HEK293 (cell line): ENCODE results near the gene FOXO3.

ENCODE experiments used
- GLI4 ChIP-seq: fragments of 450-650 bp; formaldehyde crosslinking; IDR thresholded peaks from 2 replicates; pipeline ENCODE4 v1.5.1; 2016; ENCODE audit warnings: missing biosample characterization, missing genetic modification characterization
- IKZF3 ChIP-seq: fragments of 450-650 bp; IDR thresholded peaks from 2 replicates; pipeline ENCODE4 v1.5.0; 2018; ENCODE audit warnings: missing biosample characterization, mild to moderate bottlenecking, missing genetic modification characterization, moderate library complexity
- KLF8 ChIP-seq: fragments of 450-650 bp; formaldehyde crosslinking; IDR thresholded peaks from 2 replicates; pipeline ENCODE4 v1.5.1; 2016; ENCODE audit warnings: missing biosample characterization, missing genetic modification characterization
- KLF9 ChIP-seq: fragments of 450-650 bp; formaldehyde crosslinking; IDR thresholded peaks from 2 replicates; pipeline ENCODE4 v1.5.1; 2016; ENCODE audit warnings: missing biosample characterization, missing genetic modification characterization, low read depth
- PRDM4 ChIP-seq: fragments of 450-650 bp; formaldehyde crosslinking; IDR thresholded peaks from 2 replicates; pipeline ENCODE4 v1.5.1; 2017; ENCODE audit warnings: missing biosample characterization, missing genetic modification characterization
- WT1 ChIP-seq: fragments of 450-650 bp; formaldehyde crosslinking; IDR thresholded peaks from 2 replicates; pipeline ENCODE4 v1.5.1; 2016; ENCODE audit warnings: missing biosample characterization, missing genetic modification characterization
- ZBTB26 ChIP-seq: fragments of 450-650 bp; formaldehyde crosslinking; optimal IDR thresholded peaks from 2 replicates; pipeline ENCODE3; 2016; ENCODE audit warnings: missing biosample characterization, mild to moderate bottlenecking, missing genetic modification characterization
- ZBTB48 ChIP-seq: fragments of 450-650 bp; formaldehyde crosslinking; IDR thresholded peaks from 2 replicates; pipeline ENCODE4 v1.5.1; 2016; ENCODE audit warnings: missing biosample characterization, missing genetic modification characterization
- ZNF174 ChIP-seq: fragments of 450-650 bp; formaldehyde crosslinking; IDR thresholded peaks from 2 replicates; pipeline ENCODE4 v1.5.0; 2017; ENCODE audit warnings: missing biosample characterization, mild to moderate bottlenecking, missing genetic modification characterization
- ZNF341 ChIP-seq: fragments of 450-650 bp; formaldehyde crosslinking; IDR thresholded peaks from 2 replicates; pipeline ENCODE4; 2016; ENCODE audit warnings: low read depth, missing biosample characterization, missing genetic modification characterization
- ZNF350 ChIP-seq: fragments of 450-650 bp; formaldehyde crosslinking; IDR thresholded peaks from 2 replicates; pipeline ENCODE4 v1.5.0; 2017; ENCODE audit warnings: missing biosample characterization, mild to moderate bottlenecking, missing genetic modification characterization
- ZNF501 ChIP-seq: fragments of 450-650 bp; formaldehyde crosslinking; IDR thresholded peaks from 2 replicates; pipeline ENCODE4 v1.5.1; 2016; ENCODE audit warnings: missing biosample characterization, missing genetic modification characterization
- ZNF514 ChIP-seq: fragments of 450-650 bp; formaldehyde crosslinking; IDR thresholded peaks from 2 replicates; pipeline ENCODE4 v1.5.1; 2016; ENCODE audit warnings: missing biosample characterization, missing genetic modification characterization
- ZNF518A ChIP-seq: fragments of 450-650 bp; formaldehyde crosslinking; conservative IDR thresholded peaks from 2 replicates; pipeline ENCODE4 v1.5.1; 2016; ENCODE audit warnings: low read depth, missing biosample characterization, missing genetic modification characterization
- ZNF624 ChIP-seq: fragments of 450-650 bp; formaldehyde crosslinking; IDR thresholded peaks from 2 replicates; pipeline ENCODE4 v1.5.1; 2017; ENCODE audit warnings: missing biosample characterization, missing genetic modification characterization
- ZNF747 ChIP-seq: fragments of 450-650 bp; formaldehyde crosslinking; IDR thresholded peaks from 2 replicates; pipeline ENCODE4 v1.5.1; 2016; ENCODE audit warnings: missing biosample characterization, missing genetic modification characterization
- ZSCAN23 ChIP-seq: fragments of 450-650 bp; formaldehyde crosslinking; IDR thresholded peaks from 2 replicates; pipeline ENCODE4 v1.5.1; 2016; ENCODE audit warnings: missing biosample characterization, missing genetic modification characterization
- TF ChIP-seq, protein P1 (sequence below): fragments of 450-650 bp; formaldehyde crosslinking; IDR thresholded peaks from 2 replicates; pipeline ENCODE4 v1.5.1; 2016; ENCODE audit warnings: missing biosample characterization, missing genetic modification characterization, low read depth
- TF ChIP-seq, protein P2 (sequence below): fragments of 450-650 bp; formaldehyde crosslinking; IDR thresholded peaks from 2 replicates; pipeline ENCODE4 v1.5.1; 2017; ENCODE audit warnings: missing biosample characterization, missing genetic modification characterization
- TF ChIP-seq, protein P3 (sequence below): fragments of 450-650 bp; formaldehyde crosslinking; conservative IDR thresholded peaks from 2 replicates; pipeline ENCODE4 v1.5.1; 2016; ENCODE audit warnings: low read depth, missing biosample characterization, missing genetic modification characterization
- TF ChIP-seq, protein P4 (sequence below): fragments of 450-650 bp; formaldehyde crosslinking; IDR thresholded peaks from 2 replicates; pipeline ENCODE4 v1.5.1; 2016; ENCODE audit warnings: missing biosample characterization, missing genetic modification characterization

FOXO3 gene

DNA sequence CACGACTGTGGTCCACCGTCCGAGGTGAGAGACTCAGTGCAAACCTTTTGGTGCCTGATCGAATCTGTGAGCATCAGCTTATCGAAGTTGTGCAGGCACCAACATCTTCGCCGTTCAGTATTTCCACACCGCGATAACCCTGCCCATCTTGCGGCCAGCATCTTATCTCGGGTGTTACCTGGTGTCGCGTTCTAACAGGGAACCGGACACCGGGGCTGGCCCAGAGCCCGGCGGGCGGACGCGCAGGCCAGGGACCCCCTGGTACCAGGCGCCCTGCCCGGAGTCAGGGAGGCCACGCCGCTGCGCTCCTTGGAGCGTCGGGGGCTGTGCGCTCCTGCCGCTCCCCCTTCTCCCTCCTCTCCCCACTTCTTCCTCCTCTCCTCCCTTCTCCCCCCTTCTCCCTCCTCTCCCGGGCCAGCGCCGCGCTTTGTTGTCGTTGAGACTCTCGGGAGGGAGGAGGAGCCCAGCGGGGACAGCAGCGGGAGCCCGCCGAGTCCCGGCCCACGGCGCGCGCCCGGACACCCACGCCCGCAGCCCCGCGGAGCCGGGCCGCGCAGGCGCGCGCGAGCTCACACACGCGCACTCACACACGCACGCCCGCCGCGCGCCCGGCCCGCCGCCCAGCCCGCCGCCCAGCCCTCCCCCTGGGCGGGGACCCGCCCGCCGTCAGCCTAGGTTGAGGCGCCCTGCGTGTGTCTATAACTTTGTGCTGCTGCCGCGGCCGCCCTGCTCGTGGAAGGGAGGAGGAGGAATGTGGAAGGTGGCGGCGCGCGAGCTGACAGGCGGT lies 1.4 kb upstream of the FOXO3 start (continued):
- TF ChIP-seq ZBTB26 (tag by site-specific recombination) (peak; percentile 78), IKZF3 (tag by site-specific recombination) (peak; percentile 93), ZNF514 (no peak), KLF8 (peak; percentile 50), ZBTB48 (tag by site-specific recombination) (peak; percentile 84), PRDM4 (tag by site-specific recombination) (peak; percentile 54), ZNF174 (no peak), WT1 (peak; percentile 90), ZNF518A (tag by site-specific recombination) (no peak), ZNF350 (tag by site-specific recombination) (no peak), ZNF747 (no peak), ZNF624 (tag by site-specific recombination) (no peak), ZSCAN23 (tag by site-specific recombination) (peak; percentile 35; the same call in 1 of the 2 replicates), KLF9 (tag by site-specific recombination) (peak; percentile 49; the same call in 1 of the 2 replicates), ZNF501 (tag by site-specific recombination) (peak; percentile 69; the same call in 1 of the 2 replicates), GLI4 (0 out of 2 replicates have a peak, but pooled peaks have one; percentile 31), ZNF341 (tag by site-specific recombination) (peak; percentile 90)
- TF ChIP-seq, protein P1, sequence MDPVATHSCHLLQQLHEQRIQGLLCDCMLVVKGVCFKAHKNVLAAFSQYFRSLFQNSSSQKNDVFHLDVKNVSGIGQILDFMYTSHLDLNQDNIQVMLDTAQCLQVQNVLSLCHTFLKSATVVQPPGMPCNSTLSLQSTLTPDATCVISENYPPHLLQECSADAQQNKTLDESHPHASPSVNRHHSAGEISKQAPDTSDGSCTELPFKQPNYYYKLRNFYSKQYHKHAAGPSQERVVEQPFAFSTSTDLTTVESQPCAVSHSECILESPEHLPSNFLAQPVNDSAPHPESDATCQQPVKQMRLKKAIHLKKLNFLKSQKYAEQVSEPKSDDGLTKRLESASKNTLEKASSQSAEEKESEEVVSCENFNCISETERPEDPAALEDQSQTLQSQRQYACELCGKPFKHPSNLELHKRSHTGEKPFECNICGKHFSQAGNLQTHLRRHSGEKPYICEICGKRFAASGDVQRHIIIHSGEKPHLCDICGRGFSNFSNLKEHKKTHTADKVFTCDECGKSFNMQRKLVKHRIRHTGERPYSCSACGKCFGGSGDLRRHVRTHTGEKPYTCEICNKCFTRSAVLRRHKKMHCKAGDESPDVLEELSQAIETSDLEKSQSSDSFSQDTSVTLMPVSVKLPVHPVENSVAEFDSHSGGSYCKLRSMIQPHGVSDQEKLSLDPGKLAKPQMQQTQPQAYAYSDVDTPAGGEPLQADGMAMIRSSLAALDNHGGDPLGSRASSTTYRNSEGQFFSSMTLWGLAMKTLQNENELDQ (tag by site-specific recombination): no peak
- TF ChIP-seq, protein P2, sequence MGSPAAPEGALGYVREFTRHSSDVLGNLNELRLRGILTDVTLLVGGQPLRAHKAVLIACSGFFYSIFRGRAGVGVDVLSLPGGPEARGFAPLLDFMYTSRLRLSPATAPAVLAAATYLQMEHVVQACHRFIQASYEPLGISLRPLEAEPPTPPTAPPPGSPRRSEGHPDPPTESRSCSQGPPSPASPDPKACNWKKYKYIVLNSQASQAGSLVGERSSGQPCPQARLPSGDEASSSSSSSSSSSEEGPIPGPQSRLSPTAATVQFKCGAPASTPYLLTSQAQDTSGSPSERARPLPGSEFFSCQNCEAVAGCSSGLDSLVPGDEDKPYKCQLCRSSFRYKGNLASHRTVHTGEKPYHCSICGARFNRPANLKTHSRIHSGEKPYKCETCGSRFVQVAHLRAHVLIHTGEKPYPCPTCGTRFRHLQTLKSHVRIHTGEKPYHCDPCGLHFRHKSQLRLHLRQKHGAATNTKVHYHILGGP (tag by site-specific recombination): no peak
- TF ChIP-seq, protein P3, sequence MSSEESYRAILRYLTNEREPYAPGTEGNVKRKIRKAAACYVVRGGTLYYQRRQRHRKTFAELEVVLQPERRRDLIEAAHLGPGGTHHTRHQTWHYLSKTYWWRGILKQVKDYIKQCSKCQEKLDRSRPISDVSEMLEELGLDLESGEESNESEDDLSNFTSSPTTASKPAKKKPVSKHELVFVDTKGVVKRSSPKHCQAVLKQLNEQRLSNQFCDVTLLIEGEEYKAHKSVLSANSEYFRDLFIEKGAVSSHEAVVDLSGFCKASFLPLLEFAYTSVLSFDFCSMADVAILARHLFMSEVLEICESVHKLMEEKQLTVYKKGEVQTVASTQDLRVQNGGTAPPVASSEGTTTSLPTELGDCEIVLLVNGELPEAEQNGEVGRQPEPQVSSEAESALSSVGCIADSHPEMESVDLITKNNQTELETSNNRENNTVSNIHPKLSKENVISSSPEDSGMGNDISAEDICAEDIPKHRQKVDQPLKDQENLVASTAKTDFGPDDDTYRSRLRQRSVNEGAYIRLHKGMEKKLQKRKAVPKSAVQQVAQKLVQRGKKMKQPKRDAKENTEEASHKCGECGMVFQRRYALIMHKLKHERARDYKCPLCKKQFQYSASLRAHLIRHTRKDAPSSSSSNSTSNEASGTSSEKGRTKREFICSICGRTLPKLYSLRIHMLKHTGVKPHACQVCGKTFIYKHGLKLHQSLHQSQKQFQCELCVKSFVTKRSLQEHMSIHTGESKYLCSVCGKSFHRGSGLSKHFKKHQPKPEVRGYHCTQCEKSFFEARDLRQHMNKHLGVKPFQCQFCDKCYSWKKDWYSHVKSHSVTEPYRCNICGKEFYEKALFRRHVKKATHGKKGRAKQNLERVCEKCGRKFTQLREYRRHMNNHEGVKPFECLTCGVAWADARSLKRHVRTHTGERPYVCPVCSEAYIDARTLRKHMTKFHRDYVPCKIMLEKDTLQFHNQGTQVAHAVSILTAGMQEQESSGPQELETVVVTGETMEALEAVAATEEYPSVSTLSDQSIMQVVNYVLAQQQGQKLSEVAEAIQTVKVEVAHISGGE (tag by site-specific recombination): peak; percentile 43; the same call in 1 of the 2 replicates
- TF ChIP-seq, protein P4, sequence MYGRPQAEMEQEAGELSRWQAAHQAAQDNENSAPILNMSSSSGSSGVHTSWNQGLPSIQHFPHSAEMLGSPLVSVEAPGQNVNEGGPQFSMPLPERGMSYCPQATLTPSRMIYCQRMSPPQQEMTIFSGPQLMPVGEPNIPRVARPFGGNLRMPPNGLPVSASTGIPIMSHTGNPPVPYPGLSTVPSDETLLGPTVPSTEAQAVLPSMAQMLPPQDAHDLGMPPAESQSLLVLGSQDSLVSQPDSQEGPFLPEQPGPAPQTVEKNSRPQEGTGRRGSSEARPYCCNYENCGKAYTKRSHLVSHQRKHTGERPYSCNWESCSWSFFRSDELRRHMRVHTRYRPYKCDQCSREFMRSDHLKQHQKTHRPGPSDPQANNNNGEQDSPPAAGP: peak; percentile 92
